ENCODE results near the gene REXO1. TPM values are rescaled to one million over a fixed set of nuclear protein-coding genes. Genes with fewer than 3 reads are reported as not detected.
"Not testable (repeated sequence)": the region's sequence is repeated elsewhere in the genome, so short reads cannot be mapped to it uniquely, and the experiment has no call there.

REXO1 gene
- 10 to 100 TPM; 46.5 to 47.5 TPM for total RNA-seq

- peak within 1 kb of the TSS; percentile 87 for H3K4me3 Mint-ChIP-seq
- H3K9me3 Mint-ChIP-seq = no peaks in the 10 kb centered on the region
- H3K27ac Mint-ChIP-seq = peak within 1 kb of the TSS; percentile 88
- peak; percentile 97 for DNase-seq
- ChIA-PET POLR2A (interaction anchor here (1.7 kb wide), 1 partner anchor 49 kb away, joined by 4 read pairs; no protein-coding TSS in a partner anchor), CTCF (interaction anchor here (1.1 to 1.9 kb wide), 3 partner anchors 10 to 55 kb away, joined by 3 to 7 read pairs (median 4); no protein-coding TSS in a partner anchor)
- peaks cover 55% of the 10 kb centered on the region for H3K4me1 Mint-ChIP-seq
- H3K27me3 Mint-ChIP-seq = no peaks in the 10 kb centered on the region
- H3K36me3 Mint-ChIP-seq (ENCODE audit: low read depth) = peaks cover 4% of the 10 kb centered on the region
These were observed at the start of gene REXO1 for GRCh38 chr19:1848399-1849131. Gene REXO1 (minus strand): TSS chr19:1848483. CDS start chr19:1848358, 125 bp downstream.

- no peaks in the 10 kb centered on the region for H3K9me3 Mint-ChIP-seq
- H3K36me3 Mint-ChIP-seq (ENCODE audit: low read depth) = no peaks in the 10 kb centered on the region
- ChIA-PET POLR2A (interaction anchor here (0.7 to 6.3 kb wide), 16 partner anchors 9 to 627 kb away, joined by 3 to 111 read pairs (median 9); partner anchors contain the start of genes ABHD17A, ADAT3, CIRBP and KLF16), CTCF (interaction anchor here (1.0 to 4.6 kb wide), 9 partner anchors 10 to 155 kb away, joined by 3 to 22 read pairs (median 7); no protein-coding TSS in a partner anchor)
- H3K27me3 Mint-ChIP-seq = no peaks in the 10 kb centered on the region
- peak overlapping the region; percentile 100 for H3K27ac Mint-ChIP-seq
- H3K4me3 Mint-ChIP-seq = peak overlapping the region; percentile 86
- DNase-seq = no peak
- peaks cover 50% of the 10 kb centered on the region for H3K4me1 Mint-ChIP-seq
These were observed 48.2 kb upstream of the REXO1 start for GRCh38 chr19:1896508-1896907.

GRCh38 chr19:1893791-1894190 lies 45.5 kb upstream of the REXO1 start:
- ChIA-PET CTCF (interaction anchor here (1.0 to 4.6 kb wide), 2 partner anchors 8 to 29 kb away, joined by 3 to 22 read pairs; no protein-coding TSS in a partner anchor), POLR2A (interaction anchor here (6.3 kb wide), 1 partner anchor 19 kb away, joined by 74 read pairs; no protein-coding TSS in a partner anchor)
- H3K27ac Mint-ChIP-seq = no peak overlapping the region
- peaks cover 51% of the 10 kb centered on the region for H3K4me1 Mint-ChIP-seq
- no peaks in the 10 kb centered on the region for H3K9me3 Mint-ChIP-seq
- no peaks in the 10 kb centered on the region for H3K27me3 Mint-ChIP-seq
- no peaks in the 10 kb centered on the region for H3K36me3 Mint-ChIP-seq (ENCODE audit: low read depth)
- no peak overlapping the region for H3K4me3 Mint-ChIP-seq
- DNase-seq = no peak

- CTCF ChIA-PET = no interaction called here
- Mint-ChIP-seq H3K4me3 (no peak overlapping the region), H3K27me3 (no peaks in the 10 kb centered on the region), H3K4me1 (peaks cover 31% of the 10 kb centered on the region), H3K36me3 (ENCODE audit: low read depth) (no peaks in the 10 kb centered on the region), H3K9me3 (no peaks in the 10 kb centered on the region), H3K27ac (peak overlapping the region; percentile 27)
- POLR2A ChIA-PET = no interaction called here
- DNase-seq = no peak
These were observed 41.6 kb upstream of the REXO1 start for GRCh38 chr19:1889907-1890306.

GRCh38 chr19:1888385-1888784 lies 40.1 kb upstream of the REXO1 start:
- Mint-ChIP-seq H3K36me3 (ENCODE audit: low read depth) (peaks cover 15% of the 10 kb centered on the region), H3K27me3 (no peaks in the 10 kb centered on the region), H3K9me3 (no peaks in the 10 kb centered on the region), H3K4me3 (no peak overlapping the region), H3K27ac (no peak overlapping the region), H3K4me1 (peaks cover 29% of the 10 kb centered on the region)
- DNase-seq = no peak
- CTCF ChIA-PET = no interaction called here
- POLR2A ChIA-PET = interaction anchor here (1.8 to 6.6 kb wide), 2 partner anchors 9 to 13 kb away, joined by 7 to 47 read pairs; no protein-coding TSS in a partner anchor

- CTCF ChIA-PET = interaction anchor here (0.8 to 2.0 kb wide), 4 partner anchors 8 to 22 kb away, joined by 3 to 7 read pairs (median 4); no protein-coding TSS in a partner anchor
- H3K27ac Mint-ChIP-seq, H3K27me3 Mint-ChIP-seq, H3K4me3 Mint-ChIP-seq, H3K9me3 Mint-ChIP-seq, DNase-seq: not testable (repeated sequence)
- POLR2A ChIA-PET = interaction anchor here (5.6 to 6.6 kb wide), 2 partner anchors 10 to 11 kb away, joined by 47 to 111 read pairs; no protein-coding TSS in a partner anchor
- Mint-ChIP-seq H3K4me1 (peaks cover 37% of the 10 kb centered on the region), H3K36me3 (ENCODE audit: low read depth) (peaks cover 29% of the 10 kb centered on the region)
These were observed 38.1 kb upstream of the REXO1 start for GRCh38 chr19:1886360-1886759.

GRCh38 chr19:1885398-1886119 lies 37.3 kb upstream of the REXO1 start, which contains the start of gene ABHD17A:
Gene ABHD17A (minus strand): TSS chr19:1885496. CDS start chr19:1881566, 3,930 bp downstream.
- Mint-ChIP-seq H3K27ac (peak within 1 kb of the TSS; percentile 97), H3K4me3 (peak within 1 kb of the TSS; percentile 98), H3K36me3 (ENCODE audit: low read depth) (peaks cover 32% of the 10 kb centered on the region), H3K4me1 (peaks cover 40% of the 10 kb centered on the region)
- ChIA-PET POLR2A (interaction anchor here (1.3 to 6.6 kb wide), 7 partner anchors 11 to 38 kb away, joined by 5 to 111 read pairs (median 11); partner anchors contain the start of genes ADAT3 and SCAMP4), CTCF (interaction anchor here (0.6 to 2.0 kb wide), 7 partner anchors 9 to 619 kb away, joined by 3 to 7 read pairs (median 3); no protein-coding TSS in a partner anchor)
- not testable (repeated sequence) for H3K27me3 Mint-ChIP-seq, H3K9me3 Mint-ChIP-seq
- DNase-seq = peak; percentile 97

GRCh38 chr19:1884719-1885334 lies 36.5 kb upstream of the REXO1 start:
- H3K36me3 Mint-ChIP-seq (ENCODE audit: low read depth) = peaks cover 32% of the 10 kb centered on the region
- no peaks in the 10 kb centered on the region for H3K9me3 Mint-ChIP-seq
- ChIA-PET CTCF (interaction anchor here (0.6 to 2.2 kb wide), 6 partner anchors 10 to 618 kb away, joined by 3 to 9 read pairs (median 4); no protein-coding TSS in a partner anchor), POLR2A (interaction anchor here (0.6 to 6.6 kb wide), 10 partner anchors 8 to 39 kb away, joined by 3 to 111 read pairs (median 7); partner anchors contain the start of genes ADAT3 and SCAMP4)
- H3K27me3 Mint-ChIP-seq = no peaks in the 10 kb centered on the region
- peak overlapping the region; percentile 97 for H3K27ac Mint-ChIP-seq
- H3K4me3 Mint-ChIP-seq = peak overlapping the region; percentile 98
- peaks cover 41% of the 10 kb centered on the region for H3K4me1 Mint-ChIP-seq
- no peak for DNase-seq

GRCh38 chr19:1884291-1884718 lies 36.0 kb upstream of the REXO1 start:
- H3K4me3 Mint-ChIP-seq = peak overlapping the region; percentile 98

GRCh38 chr19:1883784-1884183 lies 35.5 kb upstream of the REXO1 start:
- H3K27ac Mint-ChIP-seq = peak overlapping the region; percentile 97
- ChIA-PET CTCF (interaction anchor here (2.2 kb wide), 1 partner anchor 19 kb away, joined by 9 read pairs; no protein-coding TSS in a partner anchor), POLR2A (interaction anchor here (0.6 to 6.6 kb wide), 11 partner anchors 8 to 40 kb away, joined by 3 to 111 read pairs (median 6); partner anchors contain the start of genes ADAT3 and SCAMP4)

More at GRCh38 chr19:1884291-1884718, 36.0 kb upstream of the REXO1 start:
- no peaks in the 10 kb centered on the region for H3K27me3 Mint-ChIP-seq
- H3K36me3 Mint-ChIP-seq (ENCODE audit: low read depth) = peaks cover 32% of the 10 kb centered on the region
- POLR2A ChIA-PET = interaction anchor here (0.6 to 6.6 kb wide), 12 partner anchors 9 to 39 kb away, joined by 3 to 111 read pairs (median 6); partner anchors contain the start of genes ADAT3 and SCAMP4
- CTCF ChIA-PET = interaction anchor here (2.0 to 2.2 kb wide), 2 partner anchors 13 to 20 kb away, joined by 7 to 9 read pairs; no protein-coding TSS in a partner anchor
- DNase-seq = peak; percentile 51
- no peaks in the 10 kb centered on the region for H3K9me3 Mint-ChIP-seq
- peak overlapping the region; percentile 97 for H3K27ac Mint-ChIP-seq
- peaks cover 41% of the 10 kb centered on the region for H3K4me1 Mint-ChIP-seq

GRCh38 chr19:1882786-1883692 lies 34.8 kb upstream of the REXO1 start:
- Mint-ChIP-seq H3K27ac (peak overlapping the region; percentile 97), H3K27me3 (no peaks in the 10 kb centered on the region), H3K4me3 (peak overlapping the region; percentile 98), H3K4me1 (peaks cover 41% of the 10 kb centered on the region), H3K9me3 (no peaks in the 10 kb centered on the region), H3K36me3 (ENCODE audit: low read depth) (peaks cover 37% of the 10 kb centered on the region)
- no peak for DNase-seq
- ChIA-PET POLR2A (interaction anchor here (1.0 to 6.6 kb wide), 13 partner anchors 8 to 40 kb away, joined by 3 to 111 read pairs (median 6); partner anchors contain the start of genes ADAT3 and SCAMP4), CTCF (interaction anchor here (1.0 to 2.2 kb wide), 4 partner anchors 14 to 184 kb away, joined by 3 to 9 read pairs (median 4); no protein-coding TSS in a partner anchor)

More at GRCh38 chr19:1883784-1884183, 35.5 kb upstream of the REXO1 start:
- no peaks in the 10 kb centered on the region for H3K9me3 Mint-ChIP-seq
- no peaks in the 10 kb centered on the region for H3K27me3 Mint-ChIP-seq
- H3K4me1 Mint-ChIP-seq = peaks cover 41% of the 10 kb centered on the region
- peaks cover 32% of the 10 kb centered on the region for H3K36me3 Mint-ChIP-seq (ENCODE audit: low read depth)
- DNase-seq = no peak
- peak overlapping the region; percentile 98 for H3K4me3 Mint-ChIP-seq
